H4 (cell line): ENCODE data around the gene PIM3. TPM values are rescaled to one million over a fixed set of nuclear protein-coding genes. Genes with fewer than 3 reads are reported as not detected.

ENCODE experiments used
- DNase-seq: peaks from one replicate; pipeline ENCODE4 v3.0.0-alpha.2; 2015; ENCODE audit warnings: low spot score
- total RNA-seq: library from RNA; depleted of rRNA; stranded (reverse); fragments of >200 nt; shearing (Covaris generic); gene quantifications from 2 replicates; pipeline ENCODE4 v1.2.3, GENCODE V29; 2014

PIM3 gene
- total RNA-seq, 1 experiment from 2014 or later, result 18.6 TPM

DNA sequence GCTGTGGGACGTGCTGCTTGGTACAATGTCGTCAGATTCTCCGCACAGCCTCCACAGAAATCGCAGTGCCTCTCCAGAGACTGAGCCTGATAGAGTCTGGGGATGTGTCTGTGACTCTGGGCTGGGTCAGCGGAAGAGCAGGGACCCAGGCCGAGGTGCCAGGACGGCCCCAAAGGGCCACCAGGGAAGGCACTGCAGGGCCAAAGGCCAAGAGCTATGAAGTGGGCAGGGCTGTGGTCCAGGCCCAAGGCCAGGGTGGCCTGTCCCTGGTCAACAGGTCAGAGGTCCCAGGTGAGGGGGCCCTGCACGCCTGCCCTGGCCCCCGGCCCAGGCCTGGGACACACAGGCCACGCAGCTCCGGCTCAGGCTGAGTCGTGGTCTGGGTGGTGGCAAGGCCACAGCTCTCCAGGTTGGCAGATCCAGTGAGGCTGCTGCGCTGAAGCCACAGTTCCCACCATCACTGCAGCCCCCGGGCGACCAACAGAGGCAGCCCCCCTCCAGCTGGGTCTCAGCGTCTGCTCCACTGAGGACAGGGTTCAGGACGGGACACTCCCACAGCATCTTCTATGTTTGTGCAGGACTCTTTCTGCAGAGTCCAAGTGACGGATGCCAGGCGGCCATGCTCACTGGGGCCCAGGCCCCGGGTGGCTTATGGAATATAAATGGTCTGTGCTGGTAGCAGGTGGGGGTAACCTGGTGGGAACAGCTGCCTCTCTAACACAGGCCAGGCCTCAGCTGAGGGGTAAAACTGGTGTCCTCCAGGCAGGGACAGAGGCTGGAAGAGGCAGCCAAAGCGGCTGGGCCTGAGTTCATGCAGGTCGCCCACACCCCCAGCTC lies 4.8 kb upstream of the PIM3 start:
- no peak for DNase-seq

DNA sequence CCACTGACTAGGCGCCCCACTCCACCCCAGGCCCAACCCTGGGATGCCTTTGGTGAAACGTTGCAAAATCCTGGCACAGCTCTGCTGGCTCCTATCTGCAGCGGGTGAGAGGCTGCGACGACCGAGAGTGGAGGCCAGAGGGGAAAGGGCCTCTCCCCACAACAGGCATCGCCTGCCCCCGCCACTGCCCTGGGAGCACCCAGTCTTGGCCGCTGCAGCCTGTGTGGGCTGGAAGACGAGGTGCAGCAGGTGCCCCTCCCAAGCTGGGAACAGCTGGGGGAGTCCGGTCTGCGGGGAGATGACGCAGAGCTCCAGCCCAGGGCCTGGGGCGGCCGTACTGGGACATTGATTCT lies 4.2 kb upstream of the PIM3 start:
- DNase-seq, result no peak

DNA sequence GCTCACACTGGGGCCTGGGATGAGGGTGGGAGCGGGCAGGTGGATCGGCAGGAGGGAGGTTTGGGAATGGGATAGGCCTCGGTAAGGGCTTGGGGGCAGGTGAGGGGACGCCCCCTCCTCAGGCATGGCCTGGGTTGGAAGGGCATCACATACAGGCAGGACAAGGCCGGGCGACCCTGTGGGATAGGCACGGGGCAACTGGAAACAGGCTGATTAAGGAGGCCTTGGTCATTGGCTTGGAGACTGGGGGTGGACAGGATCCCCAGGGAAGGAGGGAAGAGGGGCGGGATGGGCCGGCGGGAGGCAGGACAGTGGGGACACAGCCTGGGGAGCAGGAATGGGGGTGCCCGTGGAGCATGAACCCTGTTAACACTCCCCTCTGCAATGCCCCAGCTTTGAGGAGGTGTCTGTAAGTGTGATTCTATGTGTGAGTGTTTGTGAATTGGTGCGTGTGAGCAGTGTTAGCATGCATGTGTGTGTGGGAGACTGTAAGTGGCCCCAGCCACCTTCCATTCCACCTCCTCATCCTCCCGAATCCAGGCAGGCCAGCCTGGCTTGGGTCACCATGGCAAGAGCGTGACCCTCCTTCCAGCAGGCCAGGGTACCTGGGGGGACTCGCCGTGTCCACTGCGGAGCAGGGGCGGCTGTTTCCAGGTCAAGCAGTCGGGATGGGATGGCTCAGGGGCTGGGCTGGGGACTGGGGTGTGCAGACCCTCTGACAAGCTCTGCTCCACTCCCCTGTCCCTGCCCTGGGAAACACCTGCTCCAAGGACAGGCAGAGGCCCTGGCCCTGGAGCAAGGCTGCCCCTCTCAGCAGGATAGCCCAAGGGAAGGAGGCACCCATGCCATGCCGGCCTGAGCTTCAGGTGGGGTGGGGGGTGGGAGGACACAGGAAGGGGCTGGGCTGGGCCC lies 3.4 kb upstream of the PIM3 start:
- DNase-seq, result no peak

DNA sequence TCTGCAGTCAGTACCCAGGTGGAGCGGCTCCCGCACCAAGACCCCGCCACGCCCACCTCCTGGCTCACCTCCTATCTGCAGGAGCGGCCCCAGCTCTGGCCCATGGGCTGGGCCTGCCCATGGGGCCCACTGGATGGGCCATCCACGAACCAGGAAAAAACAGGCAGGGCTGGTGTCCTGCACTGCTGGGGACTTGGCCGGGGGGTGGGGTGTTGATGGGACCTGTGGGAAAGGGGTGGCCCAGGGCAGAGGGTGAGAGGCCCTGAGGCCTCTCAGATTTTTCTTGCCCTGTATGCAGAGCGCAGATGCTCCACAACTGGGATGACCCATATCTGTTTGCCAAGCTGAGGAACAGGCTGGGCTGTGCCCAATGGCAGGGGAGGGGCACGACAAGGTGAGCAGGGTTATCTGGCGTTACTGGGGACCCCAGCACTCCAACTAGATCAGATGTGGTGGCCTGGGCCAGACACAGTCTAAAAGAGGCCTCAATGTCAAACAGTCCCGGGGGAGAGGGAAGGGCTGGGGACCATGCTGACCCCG lies 2.7 kb upstream of the PIM3 start:
- no peak for DNase-seq

DNA sequence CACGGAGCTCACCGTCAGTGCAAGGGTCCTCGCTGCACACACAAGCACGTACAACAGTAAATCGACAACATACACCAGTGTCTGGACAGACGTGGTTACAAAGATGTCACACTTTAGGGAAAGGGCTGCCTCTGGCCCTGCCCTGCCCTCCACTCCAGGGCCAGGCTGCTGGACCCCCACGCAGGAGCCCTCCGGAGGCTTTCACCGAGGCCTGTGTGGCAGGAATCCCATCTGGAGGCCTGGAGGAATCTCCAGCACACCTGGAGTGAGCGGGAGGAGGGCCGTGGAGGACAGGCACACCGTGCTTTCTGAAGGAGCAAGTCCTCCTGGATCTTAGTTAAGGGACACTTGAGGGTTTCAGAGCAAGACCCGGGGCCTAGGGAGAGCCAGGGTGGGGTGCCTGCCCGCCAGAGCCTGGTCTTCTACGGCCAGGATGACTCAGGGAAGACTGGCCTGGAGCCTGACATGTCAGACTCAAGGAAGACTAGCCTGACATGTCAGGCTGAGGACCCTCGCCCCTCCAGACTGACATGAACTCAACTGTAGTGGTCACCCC lies 2.1 kb upstream of the PIM3 start:
- DNase-seq, result no peak

DNA sequence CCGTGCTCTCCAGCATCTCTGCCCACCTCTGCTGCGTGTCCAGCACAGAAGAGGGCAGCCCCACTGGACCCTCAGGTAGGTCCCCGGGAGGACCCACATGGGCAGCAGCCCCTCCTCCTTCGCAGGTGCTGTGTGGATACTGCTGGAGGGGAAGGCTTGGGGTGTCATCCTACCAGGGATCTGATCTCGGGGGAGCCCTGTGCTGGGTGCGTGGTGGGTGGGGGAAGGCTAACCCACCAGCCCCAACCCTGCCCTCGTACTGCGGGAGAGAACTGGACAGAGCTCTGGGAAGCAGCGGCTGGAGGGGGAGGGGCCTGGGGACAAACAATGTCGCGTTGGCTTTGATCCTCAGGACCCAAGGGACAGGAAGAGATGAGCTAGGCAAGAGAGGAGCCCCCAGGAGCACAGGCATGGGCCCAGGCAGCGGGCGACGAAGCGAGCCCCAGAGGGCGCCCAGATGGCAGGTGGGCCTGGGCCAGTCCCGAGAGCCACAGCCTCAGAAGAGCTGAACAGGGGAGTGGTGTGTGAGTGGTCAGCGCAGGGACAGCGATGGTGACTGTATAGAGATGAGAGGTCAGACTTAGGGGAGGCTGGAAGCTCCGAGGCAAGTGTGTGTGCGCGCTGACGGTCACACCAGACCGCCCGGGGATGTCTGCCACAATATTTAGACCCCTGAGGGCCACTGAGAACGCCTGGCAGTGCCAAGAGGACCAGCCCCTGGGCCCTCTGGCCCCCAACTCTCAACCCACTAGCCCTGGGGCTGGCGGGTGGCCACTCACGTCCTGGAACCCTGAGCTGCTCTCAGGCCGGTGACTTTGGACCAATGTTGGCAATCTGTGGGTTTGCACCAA lies 1.4 kb upstream of the PIM3 start:
- DNase-seq, result no peak

DNA sequence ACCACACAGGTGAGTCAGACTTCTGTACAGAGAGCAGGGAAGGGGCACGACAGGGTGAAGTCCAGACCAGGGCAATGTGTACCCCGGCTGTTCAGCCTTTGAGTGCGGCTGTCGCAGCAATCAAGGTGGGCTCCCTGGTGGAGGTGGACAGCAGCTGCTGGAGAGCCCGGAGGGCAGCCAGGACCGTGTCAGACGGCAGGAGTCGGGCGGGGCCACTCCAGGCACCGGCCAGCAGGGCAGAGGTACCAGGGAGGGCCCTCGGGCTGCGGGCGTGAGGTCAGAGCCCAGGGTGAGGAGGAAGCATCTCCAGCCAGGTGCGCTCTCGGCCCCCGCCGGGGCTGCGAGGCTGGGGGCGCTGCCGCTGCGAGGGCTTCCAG lies 802 bp upstream of the PIM3 start:
- DNase-seq, result no peak

DNA sequence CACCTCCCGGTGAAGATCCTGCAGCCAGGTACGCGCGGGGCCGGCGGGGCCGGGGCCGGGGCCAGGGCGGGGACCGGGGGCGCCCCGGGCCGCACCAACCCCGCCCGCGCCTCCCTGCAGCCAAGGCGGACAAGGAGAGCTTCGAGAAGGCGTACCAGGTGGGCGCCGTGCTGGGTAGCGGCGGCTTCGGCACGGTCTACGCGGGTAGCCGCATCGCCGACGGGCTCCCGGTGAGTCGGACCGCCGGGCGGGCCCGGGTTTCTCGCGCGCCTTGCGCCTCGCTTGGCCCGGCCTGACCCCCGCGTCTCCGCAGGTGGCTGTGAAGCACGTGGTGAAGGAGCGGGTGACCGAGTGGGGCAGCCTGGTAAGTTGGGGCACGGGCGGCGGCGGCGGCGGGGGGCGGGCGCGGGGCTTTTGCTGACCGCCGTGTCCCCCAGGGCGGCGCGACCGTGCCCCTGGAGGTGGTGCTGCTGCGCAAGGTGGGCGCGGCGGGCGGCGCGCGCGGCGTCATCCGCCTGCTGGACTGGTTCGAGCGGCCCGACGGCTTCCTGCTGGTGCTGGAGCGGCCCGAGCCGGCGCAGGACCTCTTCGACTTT lies 531 bp downstream of the PIM3 start:
- DNase-seq, result no peak

DNA sequence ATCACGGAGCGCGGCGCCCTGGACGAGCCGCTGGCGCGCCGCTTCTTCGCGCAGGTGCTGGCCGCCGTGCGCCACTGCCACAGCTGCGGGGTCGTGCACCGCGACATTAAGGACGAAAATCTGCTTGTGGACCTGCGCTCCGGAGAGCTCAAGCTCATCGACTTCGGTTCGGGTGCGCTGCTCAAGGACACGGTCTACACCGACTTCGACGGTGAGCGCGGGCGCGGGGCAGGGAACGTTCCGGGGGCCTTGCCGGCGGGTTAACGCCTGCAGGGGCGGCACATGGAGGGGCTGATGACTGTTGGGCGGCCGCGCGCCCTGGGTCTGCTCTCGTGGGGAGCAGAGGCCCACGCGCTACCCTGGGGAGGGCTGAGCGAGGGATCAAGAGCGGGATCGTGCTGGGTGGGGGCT lies 1.0 kb downstream of the PIM3 start:
- DNase-seq, result no peak

DNA sequence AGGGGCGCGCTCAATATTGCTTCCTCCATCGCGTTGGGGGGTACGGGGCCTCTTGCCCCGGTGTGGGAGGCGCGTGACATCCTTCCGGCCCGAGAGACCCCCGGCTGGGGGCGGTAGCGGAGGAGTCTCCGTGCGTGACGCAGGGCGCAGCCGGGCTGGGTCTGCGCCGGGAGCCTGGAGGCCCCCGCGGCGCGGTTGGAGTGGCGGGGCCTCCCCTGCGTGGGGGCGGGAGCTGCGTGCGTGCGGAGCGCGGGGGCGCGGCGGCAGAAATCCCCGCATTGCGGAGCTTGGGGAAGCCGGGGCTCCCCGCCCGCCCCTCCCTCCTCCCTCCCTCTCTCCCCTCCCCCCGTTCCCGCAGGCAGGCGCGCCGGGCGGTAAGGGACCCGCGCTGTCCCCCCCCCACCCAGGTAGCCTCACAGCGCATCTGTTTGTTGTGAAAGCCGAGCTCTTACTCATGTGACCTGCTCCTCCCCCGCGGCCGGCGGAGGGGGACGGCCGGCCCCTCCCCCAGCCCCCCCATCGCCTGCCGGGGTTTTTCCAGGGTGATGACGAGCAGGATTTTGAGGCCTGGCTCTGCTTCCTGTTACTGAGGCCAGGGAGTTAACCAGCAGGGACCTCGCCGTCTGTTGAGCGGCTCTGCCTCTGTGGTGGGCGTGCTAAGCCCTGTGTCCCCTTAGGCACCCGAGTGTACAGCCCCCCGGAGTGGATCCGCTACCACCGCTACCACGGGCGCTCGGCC lies 1.6 kb downstream of the PIM3 start:
- DNase-seq, result peak; percentile 90

DNA sequence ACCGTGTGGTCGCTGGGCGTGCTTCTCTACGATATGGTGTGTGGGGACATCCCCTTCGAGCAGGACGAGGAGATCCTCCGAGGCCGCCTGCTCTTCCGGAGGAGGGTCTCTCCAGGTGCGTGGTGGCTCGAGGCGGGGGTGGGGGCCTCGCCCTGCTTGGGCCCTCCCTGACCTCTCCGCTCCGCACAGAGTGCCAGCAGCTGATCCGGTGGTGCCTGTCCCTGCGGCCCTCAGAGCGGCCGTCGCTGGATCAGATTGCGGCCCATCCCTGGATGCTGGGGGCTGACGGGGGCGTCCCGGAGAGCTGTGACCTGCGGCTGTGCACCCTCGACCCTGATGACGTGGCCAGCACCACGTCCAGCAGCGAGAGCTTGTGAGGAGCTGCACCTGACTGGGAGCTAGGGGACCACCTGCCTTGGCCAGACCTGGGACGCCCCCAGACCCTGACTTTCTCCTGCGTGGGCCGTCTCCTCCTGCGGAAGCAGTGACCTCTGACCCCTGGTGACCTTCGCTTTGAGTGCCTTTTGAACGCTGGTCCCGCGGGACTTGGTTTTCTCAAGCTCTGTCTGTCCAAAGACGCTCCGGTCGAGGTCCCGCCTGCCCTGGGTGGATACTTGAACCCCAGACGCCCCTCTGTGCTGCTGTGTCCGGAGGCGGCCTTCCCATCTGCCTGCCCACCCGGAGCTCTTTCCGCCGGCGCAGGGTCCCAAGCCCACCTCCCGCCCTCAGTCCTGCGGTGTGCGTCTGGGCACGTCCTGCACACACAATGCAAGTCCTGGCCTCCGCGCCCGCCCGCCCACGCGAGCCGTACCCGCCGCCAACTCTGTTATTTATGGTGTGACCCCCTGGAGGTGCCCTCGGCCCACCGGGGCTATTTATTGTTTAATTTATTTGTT lies 2.4 kb downstream of the PIM3 start:
- no peak for DNase-seq

DNA sequence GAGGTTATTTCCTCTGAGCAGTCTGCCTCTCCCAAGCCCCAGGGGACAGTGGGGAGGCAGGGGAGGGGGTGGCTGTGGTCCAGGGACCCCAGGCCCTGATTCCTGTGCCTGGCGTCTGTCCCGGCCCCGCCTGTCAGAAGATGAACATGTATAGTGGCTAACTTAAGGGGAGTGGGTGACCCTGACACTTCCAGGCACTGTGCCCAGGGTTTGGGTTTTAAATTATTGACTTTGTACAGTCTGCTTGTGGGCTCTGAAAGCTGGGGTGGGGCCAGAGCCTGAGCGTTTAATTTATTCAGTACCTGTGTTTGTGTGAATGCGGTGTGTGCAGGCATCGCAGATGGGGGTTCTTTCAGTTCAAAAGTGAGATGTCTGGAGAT lies 3.1 kb downstream of the PIM3 start:
- no peak for DNase-seq

DNA sequence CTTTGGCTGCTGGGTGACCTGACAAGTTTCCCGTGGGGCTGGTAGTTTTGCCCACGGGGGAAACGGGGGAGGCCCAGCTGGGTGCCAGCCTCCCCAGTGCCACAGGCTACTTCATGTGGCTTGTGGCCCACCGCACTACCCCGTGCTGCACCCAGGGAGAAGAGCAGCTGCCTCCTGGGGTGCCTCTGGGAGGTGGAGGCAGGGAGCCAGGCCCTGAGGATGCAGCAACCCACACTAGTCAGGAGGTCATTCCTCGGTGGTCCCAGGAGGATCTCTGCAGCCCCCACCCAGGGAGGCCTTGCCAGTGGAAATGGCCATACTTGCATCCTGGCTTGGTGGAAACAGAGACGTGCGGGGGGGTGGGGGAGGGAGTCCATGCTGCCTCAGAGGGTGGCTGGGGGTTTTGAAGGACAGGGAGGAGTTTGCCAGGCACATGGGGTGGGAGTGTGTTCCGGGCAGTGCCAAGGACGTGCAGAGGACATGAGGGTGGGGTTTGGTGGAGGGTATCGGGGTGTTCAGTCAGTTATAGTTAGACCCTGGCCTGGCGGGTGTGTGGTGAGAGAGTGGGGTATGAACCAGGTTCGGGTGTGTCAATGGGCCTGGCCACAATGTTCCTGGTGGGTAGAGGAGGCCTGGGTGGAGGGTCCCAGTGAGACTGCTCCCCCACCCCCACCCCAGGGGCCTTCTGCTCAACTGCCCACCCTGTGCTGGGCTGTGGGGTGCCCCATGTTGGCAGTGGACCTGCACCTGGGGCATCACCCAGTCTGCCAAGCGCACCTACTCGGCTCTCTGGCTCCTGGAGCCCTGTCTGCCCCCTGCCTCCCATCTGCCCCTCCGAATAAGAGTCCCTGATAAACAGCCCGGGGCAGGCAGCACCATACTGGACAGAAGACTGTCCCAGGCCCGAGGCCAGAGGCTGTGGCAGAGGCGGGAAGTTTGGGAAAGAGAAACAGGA lies 3.8 kb downstream of the PIM3 start:
- DNase-seq, result no peak

DNA sequence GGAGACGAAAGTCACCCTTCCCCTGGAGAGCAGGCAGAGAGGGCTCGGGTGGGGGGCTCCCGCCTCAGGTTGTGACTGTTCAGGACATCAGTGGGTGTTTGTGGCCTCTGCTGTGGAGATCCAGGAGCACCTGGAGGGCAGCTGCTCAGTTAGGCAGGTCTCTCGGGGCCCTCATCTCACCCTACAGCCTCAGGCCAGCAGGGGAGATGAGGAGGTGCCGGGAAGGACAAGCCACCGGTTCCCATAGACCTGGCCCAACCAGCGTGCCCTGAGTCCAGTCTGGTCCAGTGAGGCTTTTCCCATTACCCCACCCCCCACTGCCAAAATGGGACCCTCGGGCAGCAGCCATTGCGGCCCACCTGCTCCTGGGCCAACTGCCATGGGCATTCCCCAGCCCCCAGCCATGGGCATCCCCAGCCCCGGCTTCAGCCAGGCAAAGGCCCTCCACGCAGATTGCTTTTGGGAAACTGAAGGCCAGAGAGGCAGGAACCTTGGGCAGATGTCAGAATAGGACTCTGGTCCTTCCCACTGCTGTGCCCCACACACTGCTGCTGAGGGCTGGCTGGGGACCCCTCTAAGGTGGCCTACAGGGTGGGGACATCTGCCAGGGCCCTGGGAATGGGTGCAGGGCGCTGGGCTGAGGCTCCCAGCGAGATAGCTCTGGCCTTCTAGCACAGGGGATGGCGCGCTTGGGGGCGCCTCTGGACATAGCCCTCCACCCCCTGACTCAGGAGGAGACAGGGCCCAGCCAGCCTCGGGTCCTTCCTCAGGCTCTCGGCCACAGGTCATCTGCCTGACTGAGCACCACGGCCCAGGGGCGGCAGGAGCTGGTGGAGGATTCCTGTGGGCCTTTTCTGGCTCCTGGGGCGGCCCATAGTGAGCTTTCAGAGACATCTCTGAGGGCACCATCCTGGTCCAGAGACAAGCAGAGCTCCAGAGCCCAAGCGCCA lies 4.8 kb downstream of the PIM3 start:
- DNase-seq, result no peak

DNA sequence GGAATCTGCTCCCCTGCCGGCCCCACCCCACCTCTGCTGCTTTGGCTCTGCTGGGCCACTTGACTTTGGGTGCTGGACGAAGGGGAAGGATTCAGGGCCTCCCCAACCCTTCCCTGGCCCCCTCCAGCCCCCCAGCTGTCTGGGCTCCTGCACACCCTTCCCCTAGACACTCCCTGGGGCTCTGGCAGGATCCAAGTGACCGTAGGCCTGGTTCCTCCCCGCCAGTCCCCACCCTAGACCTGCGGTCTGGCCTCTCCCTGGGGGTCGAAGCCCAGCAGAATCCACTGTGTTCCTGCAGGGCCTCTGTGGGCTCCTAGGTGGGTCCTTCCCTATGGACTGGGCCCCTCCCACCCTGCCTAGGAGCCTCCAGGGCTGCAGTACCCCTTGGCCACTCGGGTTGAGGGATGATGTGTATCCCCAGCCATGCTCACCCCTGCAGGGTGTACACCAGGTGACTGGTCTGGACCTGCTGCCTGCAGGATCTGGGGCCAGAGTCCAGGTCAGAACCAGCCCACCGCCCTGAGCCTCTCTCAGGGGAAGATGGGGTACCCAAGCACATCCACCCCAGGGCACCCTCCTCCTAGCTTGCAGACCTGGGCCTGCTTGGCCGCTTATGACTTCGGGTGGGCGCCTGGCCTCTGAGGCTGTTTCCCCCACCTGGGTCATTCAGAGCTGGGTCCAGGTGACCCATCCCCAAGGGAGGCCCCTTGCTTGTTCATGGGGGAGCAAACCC lies 5.6 kb downstream of the PIM3 start:
- no peak for DNase-seq
